Liver (tissue), 9 donors: ENCODE measurements around the gene C4B. TPM values are rescaled to one million over a fixed set of nuclear protein-coding genes. Genes with fewer than 3 reads are reported as not detected.

Experiments used
- DNase-seq: peaks from one replicate; pipeline ENCODE4 v3.0.0-alpha.2; 2017; ENCODE audit warnings: low spot score
- H3K27ac ChIP-seq, 2 donors: one replicate each; pipeline ENCODE4 v1.7.0; 2013; ENCODE audit warnings: inconsistent platforms in 2 of 2, low read length in 2 of 2, control low read depth in 1 of 2, low read depth in 1 of 2, mild to moderate bottlenecking in 1 of 2
- H3K27me3 ChIP-seq, 4 donors: one replicate each; pipeline versions ENCODE4 v1.6.1 to v1.7.0; 2013; ENCODE audit warnings: low read length in 3 of 4, inconsistent platforms in 1 of 4, mild to moderate bottlenecking in 1 of 4, moderate library complexity in 1 of 4; ENCODE audit not compliant: control insufficient read depth in 4 of 4, insufficient read depth in 4 of 4
- H3K36me3 ChIP-seq, 4 donors: one replicate each; pipeline versions ENCODE4 v1.6.1 to v1.7.0; 2013; ENCODE audit warnings: low read length in 3 of 4, mild to moderate bottlenecking in 3 of 4, low read depth in 1 of 4, moderate library complexity in 1 of 4; ENCODE audit not compliant: control insufficient read depth in 4 of 4, insufficient read depth in 3 of 4
- H3K4me1 ChIP-seq, 4 donors: one replicate each; pipeline versions ENCODE4 v1.6.1 to v1.7.0; 2013; ENCODE audit warnings: low read length in 3 of 4, mild to moderate bottlenecking in 3 of 4, moderate library complexity in 1 of 4; ENCODE audit not compliant: control insufficient read depth in 4 of 4, insufficient read depth in 4 of 4
- H3K4me3 ChIP-seq, 3 donors: one replicate each; pipeline versions ENCODE4 v1.6.1 to v1.7.0; 2013; ENCODE audit warnings: low read length in 3 of 3, control low read depth in 1 of 3, low read depth in 1 of 3, mild to moderate bottlenecking in 1 of 3
- H3K9ac ChIP-seq, 2 donors: one replicate each; pipeline ENCODE4 v1.7.0; 2013; ENCODE audit warnings: low read length in 2 of 2, mild to moderate bottlenecking in 2 of 2, moderate library complexity in 2 of 2, control low read depth in 1 of 2, low read depth in 1 of 2
- H3K9me3 ChIP-seq, 4 donors: one replicate each; pipeline versions ENCODE4 v1.6.1 to v1.7.0; 2013; ENCODE audit warnings: low read length in 3 of 4; ENCODE audit not compliant: control insufficient read depth in 4 of 4
- ATF3 ChIP-seq: IDR thresholded peaks from 2 replicates; pipeline ENCODE4 v1.6.1; 2016; ENCODE audit warnings: antibody characterized with exemption
- CTCF ChIP-seq: fragments of 150-350 bp; IDR thresholded peaks from 2 replicates; pipeline ENCODE4 v1.5.1; 2017; ENCODE audit warnings: improper control_type of control experiment, low read depth, low read length; ENCODE audit not compliant: missing input control
- EGR1 ChIP-seq, 2 donors: IDR thresholded peaks; 2 replicates each; pipeline ENCODE4 v1.6.1; 2016 to 2018; ENCODE audit warnings: antibody characterized with exemption in 2 of 2, low read depth in 2 of 2
- FOXA1 ChIP-seq: IDR thresholded peaks from 2 replicates; pipeline ENCODE4 v1.6.1; 2016; ENCODE audit warnings: antibody characterized with exemption
- FOXA2 ChIP-seq: IDR thresholded peaks from 2 replicates; pipeline ENCODE4 v1.6.1; 2016; ENCODE audit warnings: antibody characterized with exemption
- GABPA ChIP-seq, 2 donors: IDR thresholded peaks in 1 of 2; conservative IDR thresholded peaks in 1 of 2; 2 replicates each; pipeline ENCODE4 v1.6.1; 2016; ENCODE audit warnings: antibody characterized with exemption in 2 of 2, mild to moderate bottlenecking in 1 of 2, moderate library complexity in 1 of 2
- HNF4A ChIP-seq, 2 donors: conservative IDR thresholded peaks; 2 replicates each; pipeline ENCODE4 v1.6.1; 2016; ENCODE audit warnings: antibody characterized with exemption in 2 of 2, mild to moderate bottlenecking in 2 of 2
- HNF4G ChIP-seq: IDR thresholded peaks from 2 replicates; pipeline ENCODE4 v1.6.1; 2016; ENCODE audit warnings: antibody characterized with exemption
- JUND ChIP-seq, 2 donors: IDR thresholded peaks; 2 replicates each; pipeline ENCODE4 v1.6.1; 2016; ENCODE audit warnings: antibody characterized with exemption in 2 of 2
- MAX ChIP-seq: IDR thresholded peaks from 2 replicates; pipeline ENCODE4 v1.6.1; 2016; ENCODE audit warnings: antibody characterized with exemption
- NR2F2 ChIP-seq: IDR thresholded peaks from 2 replicates; pipeline ENCODE4 v1.6.1; 2016; ENCODE audit warnings: antibody characterized with exemption
- RAD21 ChIP-seq, 2 donors: IDR thresholded peaks; 2 replicates each; pipeline ENCODE4 v1.6.1; 2016; ENCODE audit warnings: antibody characterized with exemption in 2 of 2, mild to moderate bottlenecking in 2 of 2
- REST ChIP-seq: IDR thresholded peaks from 2 replicates; pipeline ENCODE4 v1.6.1; 2016; ENCODE audit warnings: antibody characterized with exemption, mild to moderate bottlenecking
- RXRA ChIP-seq, 2 donors: IDR thresholded peaks; 2 replicates each; pipeline ENCODE4 v1.6.1; 2017 to 2018; ENCODE audit warnings: antibody characterized with exemption in 2 of 2, mild to moderate bottlenecking in 1 of 2
- SP1 ChIP-seq: IDR thresholded peaks from 2 replicates; pipeline ENCODE4 v1.6.1; 2018; ENCODE audit warnings: antibody characterized with exemption, mild to moderate bottlenecking
- TAF1 ChIP-seq: conservative IDR thresholded peaks from 2 replicates; pipeline ENCODE4 v1.6.1; 2016; ENCODE audit warnings: antibody characterized with exemption, mild to moderate bottlenecking
- YY1 ChIP-seq: IDR thresholded peaks from 2 replicates; pipeline ENCODE4 v1.6.1; 2016; ENCODE audit warnings: antibody characterized with exemption, mild to moderate bottlenecking
- ZBTB33 ChIP-seq: IDR thresholded peaks from 2 replicates; pipeline ENCODE4 v1.6.1; 2016; ENCODE audit warnings: antibody characterized with exemption
- WGBS: extraction: QIAGEN DNeasy Blood & Tissue Kit; methylation state at CpG from one replicate; pipeline ENCODE4 v1.1.7; 2013; 5-methylcytosine and 5-hydroxymethylcytosine counted together
- polyA plus RNA-seq, 2 donors: library from polyadenylated mRNA; stranded (reverse) in 1 of 2; unstranded in 1 of 2; fragments of 200-250 nt in 1 of 2; fragments of >200 nt in 1 of 2; fragmentation: Nextera tagmentation in 1 of 2; extraction: Ambion mirVana in 1 of 2; gene quantifications; one replicate each; pipeline versions ENCODE4 v1.2.1 to v1.2.3, GENCODE V29; 2013 to 2015
- total RNA-seq, 2 donors: library from RNA; depleted of rRNA; stranded (reverse); fragments of >200 nt; gene quantifications; one replicate each; pipeline ENCODE4 v1.2.3, GENCODE V29; 2014
- donor health status: healthy.
- donor health status: healthy.
- donor health status: healthy.
- donor health status: healthy.
- donor health status: healthy.

The C4B gene
- total and polyA plus RNA-seq, 4 donors, result 666 to 3,560 (median 1,406) TPM

- Histone ChIP-seq H3K36me3 (peaks cover 14 to 45% (median 28%) of the 10 kb centered on the region in 4 donors), H3K9ac (peak overlapping the region; percentile 69 to 82), H3K27me3 (no peaks in the 10 kb centered on the region), H3K4me3 (peak overlapping the region; percentile 69 to 93 (median 78)), H3K27ac (peak overlapping the region; percentile 98 to 99), H3K4me1 (peaks cover 6 to 38% (median 31%) of the 10 kb centered on the region in 4 donors), H3K9me3 (no peaks in the 10 kb centered on the region)
- no peak for DNase-seq
- no peak for TF ChIP-seq CTCF
- no peak for TF ChIP-seq MAX
- TF ChIP-seq JUND (IDR thresholded peaks at IDR 0.05), result no peak
- no peak for TF ChIP-seq GABPA (IDR thresholded peaks at IDR 0.05 in 1 of 2, conservative IDR thresholded peaks at IDR 0.05 in 1 of 2)
- TF ChIP-seq HNF4G, result no peak
- no peak for TF ChIP-seq HNF4A (conservative IDR thresholded peaks at IDR 0.05)
- TF ChIP-seq SP1, result no peak
- no peak for TF ChIP-seq TAF1
- TF ChIP-seq REST, result no peak
- no peak for TF ChIP-seq EGR1 (IDR thresholded peaks at IDR 0.05; ENCODE audit: low read depth in 2 of 2)
- no peak for TF ChIP-seq RXRA (IDR thresholded peaks at IDR 0.05)
- TF ChIP-seq NR2F2, result no peak
- no peak for TF ChIP-seq FOXA1
- TF ChIP-seq ATF3, result no peak
- TF ChIP-seq YY1, result no peak
- TF ChIP-seq FOXA2, result no peak
- no peak for TF ChIP-seq RAD21 (IDR thresholded peaks at IDR 0.05)
- TF ChIP-seq ZBTB33, result no peak
- 58% methylated on average over 18 of the region's 18 CpGs for WGBS
Measured at GRCh38 chr6:31970604-31971271, 43.9 kb upstream of the C4B start.
